Renal cortex interstitium (tissue), 3 donors: ENCODE results near the gene DESI1. TPM values are rescaled to one million over a fixed set of nuclear protein-coding genes. Genes with fewer than 3 reads are reported as not detected.

Experiments used
- polyA plus RNA-seq, 3 donors: library from polyadenylated mRNA; unstranded; fragments of 120-200 nt; gene quantifications; one replicate each; pipeline ENCODE4 v1.2.1, GENCODE V29; 2013; ENCODE audit not compliant: insufficient read length in 3 of 3

DESI1 gene
- polyA plus RNA-seq, 3 donors: 25.0 to 33.6 (median 26.7) TPM

Other genes starting within 250 kb of the DESI1 start
- 10 to 100 TPM; 15.1 to 18.1 (median 17.2) TPM for gene TEF, start 239.1 kb downstream of the DESI1 start, polyA plus RNA-seq
- gene TOB2, start 174.2 kb downstream of the DESI1 start, polyA plus RNA-seq: 10 to 100 TPM; 52.6 to 68.9 (median 55.0) TPM
- 10 to 100 TPM; 43.9 to 57.0 (median 47.4) TPM for gene PHF5A, start 152.4 kb downstream of the DESI1 start, polyA plus RNA-seq
- gene ACO2, start 151.9 kb downstream of the DESI1 start, polyA plus RNA-seq: 100 to 1,000 TPM; 119 to 147 (median 145) TPM
- 10 to 100 TPM; 26.9 to 34.1 (median 30.4) TPM for gene POLR3H, start 76.6 kb downstream of the DESI1 start, polyA plus RNA-seq
- 1 to 10 TPM; 5.0 to 8.6 (median 8.4) TPM for gene CSDC2, start 60.0 kb downstream of the DESI1 start, polyA plus RNA-seq
- 10 to 100 TPM; 50.7 to 63.0 (median 57.8) TPM for gene PMM1, start 31.2 kb downstream of the DESI1 start, polyA plus RNA-seq
- 100 to 1,000 TPM; 360 to 429 (median 389) TPM for gene XRCC6, start 252 bp upstream of the DESI1 start, polyA plus RNA-seq
- gene SNU13, start 67.8 kb upstream of the DESI1 start, polyA plus RNA-seq: 100 to 1,000 TPM; 129 to 161 (median 151) TPM
- 1 to 10 TPM; 2.2 to 2.6 (median 2.5) TPM for gene MEI1, start 78.5 kb upstream of the DESI1 start, polyA plus RNA-seq
- gene CCDC134, start 179.6 kb upstream of the DESI1 start, polyA plus RNA-seq: 10 to 100 TPM in 1 of 3 donors, 1 to 10 TPM in 2; 7.0 to 11.2 (median 9.1) TPM
- gene SREBF2, start 212.1 kb upstream of the DESI1 start, polyA plus RNA-seq: 100 to 1,000 TPM; 102 to 103 (median 102) TPM